Vein endothelial cell (primary cell): ENCODE results near the gene ARHGAP42. TPM values are rescaled to one million over a fixed set of nuclear protein-coding genes. Genes with fewer than 3 reads are reported as not detected.

Experiments
- small RNA-seq: library from RNA; depleted of rRNA; stranded (forward); fragments of <200 nt; gene quantifications from one replicate; pipeline ENCODE3, GENCODE V24; 2012
- total RNA-seq: library from RNA; depleted of rRNA; stranded (reverse); fragments of >200 nt; gene quantifications from 2 replicates; pipeline ENCODE4 v1.2.3, GENCODE V29; 2012

The ARHGAP42 gene
- total RNA-seq, result 5.5 and 5.9 TPM in 2 replicates

GRCh38 chr11:100687054-100687629, at the start of gene ARHGAP42:
TSS of gene ARHGAP42 (plus strand) at chr11:100687288. CDS start at chr11:100687679, 391 bp downstream.

Small RNA genes within 50 kb of the gene (small RNA-seq; reads per million reads assigned to genes)
- not detected for gene RN7SL222P
